HG03354 (cell line): Measurements from ENCODE around the gene ADAMTS14.

Experiments used
- ATAC-seq: cut with Tn5 transposase; IDR thresholded peaks from one replicate; pipeline ENCODE4 v1.9.1; 2021; ENCODE audit warnings: mild to moderate bottlenecking; ENCODE audit not compliant: unreplicated experiment, poor library complexity, severe bottlenecking

The ADAMTS14 gene

DNA sequence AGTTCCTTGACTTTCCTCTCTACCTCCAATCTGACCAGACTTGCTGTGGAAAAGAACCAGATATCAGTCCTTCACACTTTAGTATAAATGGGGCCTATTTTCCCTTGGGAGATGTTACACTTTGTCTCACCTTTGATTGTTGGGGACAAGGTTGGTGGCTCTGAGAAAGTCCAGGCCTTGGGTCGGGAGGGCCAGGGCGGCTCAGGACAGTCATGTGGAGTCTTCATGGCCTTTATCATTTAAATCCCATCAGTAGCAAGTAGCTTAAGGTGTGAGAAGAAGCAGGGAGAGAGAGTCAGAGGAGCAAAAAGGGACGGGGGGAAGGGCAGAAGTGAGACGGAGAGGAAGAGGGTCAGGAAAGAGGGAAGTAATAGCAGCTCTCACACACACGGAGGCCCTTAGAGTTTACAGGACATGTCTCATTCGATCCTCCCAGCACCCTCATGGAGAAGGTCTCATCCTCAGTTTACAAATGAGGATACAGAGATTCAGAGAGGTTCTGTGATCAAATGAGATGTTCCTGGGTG is 72.4 kb downstream of the ADAMTS14 start:
- no peak for ATAC-seq

DNA sequence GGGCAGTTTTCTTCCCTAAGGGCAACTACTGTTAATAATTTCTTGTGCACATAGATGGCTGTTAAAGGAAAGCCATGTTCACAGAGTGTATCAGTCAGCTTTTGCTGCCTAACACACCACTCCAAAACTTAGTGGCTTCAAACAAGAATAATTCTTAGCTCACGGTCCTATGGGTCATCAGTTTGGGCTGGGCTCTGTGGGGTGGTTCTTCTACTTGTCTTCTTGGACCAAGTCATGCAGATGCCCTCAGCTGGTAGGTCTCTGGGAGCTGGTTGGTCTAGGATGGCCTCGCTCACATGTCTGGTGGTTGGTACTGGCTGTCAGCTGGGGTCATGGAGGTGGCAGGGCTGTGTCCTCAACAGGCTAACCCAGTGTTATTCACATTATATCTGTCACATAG is 73.2 kb downstream of the ADAMTS14 start:
- no peak for ATAC-seq

- ATAC-seq = no peak
Measured at GRCh38 chr10:70747192-70747965, 75.1 kb downstream of the ADAMTS14 start.

- no peak for ATAC-seq
Measured at GRCh38 chr10:70748305-70748704, 76.0 kb downstream of the ADAMTS14 start.

- no peak for ATAC-seq
Measured at GRCh38 chr10:70748801-70749573, 76.7 kb downstream of the ADAMTS14 start.

DNA sequence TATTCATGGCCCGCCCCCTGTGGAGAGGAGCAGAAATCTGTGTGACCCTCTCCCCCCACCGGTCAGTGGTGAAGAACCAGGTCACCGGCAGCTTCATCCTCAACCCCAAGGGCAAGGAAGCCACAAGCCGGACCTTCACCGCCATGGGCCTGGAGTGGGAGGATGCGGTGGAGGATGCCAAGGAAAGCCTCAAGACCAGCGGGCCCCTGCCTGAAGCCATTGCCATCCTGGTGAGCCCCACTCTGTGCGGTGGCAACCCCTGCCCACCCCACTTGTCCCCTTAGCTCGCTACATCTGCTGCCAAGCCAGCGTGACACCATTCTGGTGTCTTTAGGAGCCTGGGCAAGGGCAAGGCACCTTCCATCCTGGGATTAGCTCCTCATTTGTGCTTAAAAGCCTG is 77.5 kb downstream of the ADAMTS14 start:
- no peak for ATAC-seq

DNA sequence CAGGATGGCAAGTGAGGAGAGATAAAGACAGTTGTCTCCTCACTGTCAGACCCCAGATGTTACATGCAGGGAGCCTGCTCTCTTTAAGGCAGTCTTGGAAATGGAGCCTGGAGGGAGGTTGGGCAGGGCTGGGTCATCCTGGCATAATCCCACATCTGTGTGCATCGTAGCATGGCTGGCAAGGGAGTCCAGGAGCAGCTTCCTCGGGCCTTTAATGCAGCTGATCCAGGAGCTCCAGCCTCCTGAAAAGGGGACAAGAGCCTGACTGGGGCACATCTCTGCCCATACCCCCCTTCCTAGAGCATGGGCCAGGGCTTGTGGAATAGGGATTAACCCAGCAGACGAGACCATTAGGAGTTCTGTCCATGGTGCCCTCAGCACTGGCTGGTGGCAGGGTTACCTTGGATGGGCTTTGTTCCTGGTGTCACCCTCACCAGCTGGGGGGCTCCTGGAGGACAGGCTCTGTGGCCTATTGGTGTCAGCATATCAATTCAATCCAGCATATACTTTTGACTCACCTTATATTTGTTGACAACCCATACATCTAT is 77.9 kb downstream of the ADAMTS14 start:
- no peak for ATAC-seq

DNA sequence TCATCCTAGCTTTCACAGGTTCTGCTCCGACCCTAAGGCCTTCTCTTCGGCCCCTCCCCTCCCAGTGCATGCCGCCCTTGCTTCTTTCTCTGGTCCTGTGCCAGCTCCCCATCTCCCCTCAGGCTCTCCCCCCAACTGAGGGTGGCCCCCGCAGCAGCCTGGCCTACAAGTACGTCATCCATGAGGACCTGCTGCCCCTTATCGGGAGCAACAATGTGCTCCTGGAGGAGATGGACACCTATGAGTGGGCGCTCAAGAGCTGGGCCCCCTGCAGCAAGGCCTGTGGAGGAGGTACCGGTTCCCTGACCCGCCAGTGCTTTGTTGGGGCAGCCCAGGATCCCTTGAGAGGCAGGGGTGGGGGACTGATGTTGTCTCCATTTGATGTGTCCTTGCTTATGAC is 79.0 kb downstream of the ADAMTS14 start:
- ATAC-seq = no peak

- ATAC-seq = no peak
Measured at GRCh38 chr10:70751991-70752390, 79.7 kb downstream of the ADAMTS14 start.

- no peak for ATAC-seq
Measured at GRCh38 chr10:70752571-70752970, 80.3 kb downstream of the ADAMTS14 start.

DNA sequence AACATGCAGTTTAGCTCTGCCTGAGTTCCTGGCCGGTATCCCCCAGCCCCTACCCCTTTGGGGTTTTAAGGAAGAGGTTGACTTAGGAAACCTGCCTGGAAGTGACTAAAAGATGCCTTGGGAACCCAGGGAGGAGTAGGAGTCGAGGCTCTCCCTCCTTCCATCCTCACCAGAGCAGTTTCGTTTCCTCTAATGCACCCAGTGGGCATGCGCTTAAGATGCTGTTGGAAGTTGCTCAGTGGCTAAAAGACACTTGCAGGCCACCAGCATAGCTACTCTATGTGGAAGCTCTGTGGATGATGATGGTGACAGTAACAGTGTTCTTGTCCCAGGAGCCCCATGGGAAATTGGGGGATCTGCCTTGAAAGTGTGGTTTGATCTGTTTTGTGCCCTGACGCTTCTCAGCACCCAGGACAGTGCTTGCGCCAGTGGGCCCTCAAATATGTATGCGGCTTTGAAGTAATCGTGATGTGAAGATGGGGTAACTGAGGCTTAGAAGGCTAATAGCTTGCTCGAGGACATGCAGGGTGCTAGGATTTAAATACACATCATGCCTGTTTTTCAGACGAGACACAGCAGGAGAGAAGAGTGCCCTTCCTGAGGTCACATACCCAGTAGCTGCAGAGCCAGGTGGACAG is 80.8 kb downstream of the ADAMTS14 start:
- ATAC-seq = no peak

DNA sequence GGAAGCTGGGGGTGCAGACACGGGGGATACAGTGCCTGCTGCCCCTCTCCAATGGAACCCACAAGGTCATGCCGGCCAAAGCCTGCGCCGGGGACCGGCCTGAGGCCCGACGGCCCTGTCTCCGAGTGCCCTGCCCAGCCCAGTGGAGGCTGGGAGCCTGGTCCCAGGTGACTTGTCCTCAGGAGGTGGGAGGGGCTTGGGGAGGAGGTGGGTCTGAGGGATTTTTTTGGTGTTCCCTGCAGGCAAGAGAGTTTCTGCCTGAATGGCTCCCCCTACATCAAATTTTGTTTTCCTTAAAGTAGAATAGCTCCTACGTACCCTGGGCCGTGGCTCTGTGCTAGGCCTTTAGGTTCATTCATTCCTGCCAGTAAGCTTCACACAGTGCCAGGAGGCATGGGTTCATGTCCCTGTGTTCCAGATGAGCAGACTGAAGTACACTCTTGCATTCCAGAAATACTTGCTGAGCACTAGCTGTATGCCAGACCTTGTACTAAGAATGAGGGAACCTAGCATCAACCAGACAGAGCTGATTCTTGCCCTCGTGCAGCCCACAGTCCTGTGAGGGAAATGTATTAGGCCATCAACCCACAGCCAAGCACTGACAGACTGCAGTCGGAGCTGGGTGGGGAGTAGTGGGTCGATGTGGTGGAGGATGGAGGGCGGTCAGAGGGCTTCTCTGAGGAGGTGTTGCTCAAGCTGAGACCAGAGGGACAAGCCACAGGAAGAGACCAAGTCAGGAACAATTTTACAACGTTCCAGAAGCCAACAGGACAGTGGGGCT is 81.7 kb downstream of the ADAMTS14 start:
- ATAC-seq = no peak

DNA sequence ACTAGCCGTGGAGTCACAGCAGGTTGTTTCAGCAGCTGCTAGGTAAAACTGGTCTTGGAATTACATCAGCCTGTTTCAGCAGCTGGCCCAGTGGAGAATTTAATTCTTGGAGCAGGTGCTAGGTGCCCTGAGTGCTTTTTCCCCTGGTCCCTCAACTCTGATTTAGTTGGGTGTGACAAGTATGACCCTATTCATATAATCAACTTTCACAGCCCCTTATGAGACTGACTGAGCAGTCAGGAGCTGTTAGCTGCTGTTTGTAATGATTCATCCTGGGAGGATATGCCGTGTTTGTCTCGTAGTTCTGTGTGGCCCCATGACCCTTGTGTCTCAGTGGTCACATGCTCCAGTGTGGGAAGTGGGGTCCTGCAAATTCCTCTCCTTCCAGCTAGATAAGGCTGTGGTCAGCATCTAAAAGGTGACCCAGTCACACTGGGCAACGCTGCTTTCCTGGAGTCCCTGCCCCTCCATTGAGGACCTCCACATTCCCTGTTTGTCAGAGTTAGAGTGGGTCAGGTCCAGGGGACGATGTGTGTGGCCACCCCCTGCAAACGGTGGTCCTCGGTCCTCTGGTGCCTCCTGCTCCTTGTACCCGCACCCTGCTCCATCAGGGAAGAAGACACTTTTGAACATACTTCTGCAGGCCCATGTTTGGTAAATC is 84.5 kb downstream of the ADAMTS14 start:
- ATAC-seq = no peak

GRCh38 chr10:70757856-70758255 is 85.5 kb downstream of the ADAMTS14 start:
- ATAC-seq = no peak

GRCh38 chr10:70758757-70759514 is 86.6 kb downstream of the ADAMTS14 start:
- ATAC-seq = no peak

DNA sequence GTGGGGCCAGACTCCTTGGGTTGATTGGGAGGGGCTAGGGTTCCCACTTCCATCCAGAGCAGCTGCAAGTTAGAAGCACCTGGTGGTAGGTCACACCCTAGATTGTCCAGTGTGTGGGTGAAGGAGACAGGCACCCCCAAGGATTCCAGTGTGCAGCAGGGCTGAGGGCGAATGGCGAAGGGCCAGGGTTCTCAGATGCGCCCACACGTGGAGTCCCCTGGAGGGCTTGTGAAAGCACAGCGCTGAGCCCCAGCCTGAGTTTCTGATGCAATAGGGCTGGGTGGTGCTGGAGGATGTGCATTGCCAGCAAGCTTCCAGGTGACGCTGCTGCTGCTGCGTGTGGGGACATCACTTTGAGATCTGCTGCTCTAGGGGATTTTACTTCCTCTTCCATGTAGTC is 87.5 kb downstream of the ADAMTS14 start:
- no peak for ATAC-seq

GRCh38 chr10:70760271-70760787 is 88.0 kb downstream of the ADAMTS14 start:
- no peak for ATAC-seq

- no peak for ATAC-seq
Measured at GRCh38 chr10:70761031-70761601, 88.8 kb downstream of the ADAMTS14 start.
